Measurements from ENCODE around the gene IFI27.

IFI27 gene

GRCh38 chr14:94158239-94158883 is 47.8 kb downstream of the IFI27 start:
- DNase-seq = no peak

GRCh38 chr14:94161058-94161457 is 50.5 kb downstream of the IFI27 start:
- DNase-seq = no peak

GRCh38 chr14:94161981-94162380 is 51.4 kb downstream of the IFI27 start:
- DNase-seq = no peak

- no peak for DNase-seq
Observed at GRCh38 chr14:94162466-94162865, 51.9 kb downstream of the IFI27 start.

- DNase-seq = no peak
Observed at GRCh38 chr14:94163796-94164195, 53.3 kb downstream of the IFI27 start.

GRCh38 chr14:94164685-94165431 is 54.3 kb downstream of the IFI27 start:
- DNase-seq = no peak

- DNase-seq = no peak
Observed at GRCh38 chr14:94165744-94166143, 55.2 kb downstream of the IFI27 start.
